CD4-positive, alpha-beta T cell (primary cell): ENCODE data around the gene TFF1. TPM values are rescaled to one million over a fixed set of nuclear protein-coding genes. Genes with fewer than 3 reads are reported as not detected.
A peak's percentile ranks its signal among the peaks of the same experiment; 100 is the strongest.

Experiments
- ATAC-seq: fragments of 200-7000 bp; cut with Tn5 transposase; one replicate; pipeline ENCODE4 v1.10.0; 2022; ENCODE audit warnings: mild to moderate bottlenecking; ENCODE audit not compliant: poor library complexity
- CTCF ChIA-PET: fragments of 350-600 bp; sonication (Branson Sonifier 250); formaldehyde crosslinking; loops from one replicate; lab custom pipeline; 2021; ENCODE audit warnings: antibody characterized with exemption, inconsistent platforms; lab: Charles Lee
- POLR2A ChIA-PET: fragments of 350-600 bp; sonication (Branson Sonifier 250); formaldehyde crosslinking; loops from one replicate; lab custom pipeline; 2021; ENCODE audit warnings: antibody characterized with exemption, inconsistent platforms; lab: Charles Lee
- DNase-seq, 14 experiments: peaks; one replicate each; pipeline ENCODE4 v3.0.0-alpha.2; 2013 to 2020; ENCODE audit warnings: mixed read lengths in 2 of 14
- H3K27ac ChIP-seq, 2 donors: one replicate each; pipeline versions ENCODE4 v1.5.1 to v1.7.0; 2013; ENCODE audit warnings: low read length in 2 of 2, low read depth in 1 of 2, mild to moderate bottlenecking in 1 of 2
- H3K27me3 ChIP-seq, 2 experiments: 1 replicate in 1 of 2; 2 replicates in 1 of 2; pipeline versions ENCODE4 v1.6.1 to v1.7.0; 2013; ENCODE audit warnings: low read length in 2 of 2, control low read depth in 1 of 2, mild to moderate bottlenecking in 1 of 2, moderate library complexity in 1 of 2; ENCODE audit not compliant: insufficient read depth in 2 of 2, control insufficient read depth in 1 of 2
- H3K36me3 ChIP-seq: one replicate; pipeline ENCODE4 v1.6.1; 2013; ENCODE audit warnings: low read length, control low read depth; ENCODE audit not compliant: insufficient read depth
- H3K4me1 ChIP-seq: one replicate; pipeline ENCODE4 v1.6.1; 2013; ENCODE audit warnings: low read length, control low read depth; ENCODE audit not compliant: insufficient read depth
- H3K4me3 ChIP-seq: one replicate; pipeline ENCODE4 v1.5.1; 2013; ENCODE audit warnings: mild to moderate bottlenecking, low read length, moderate library complexity
- H3K9me3 ChIP-seq, 2 experiments: 1 replicate in 1 of 2; 2 replicates in 1 of 2; pipeline versions ENCODE4 v1.6.1 to v1.7.0; 2013; ENCODE audit warnings: low read length in 2 of 2, mild to moderate bottlenecking in 2 of 2, control low read depth in 1 of 2, moderate library complexity in 1 of 2; ENCODE audit not compliant: control insufficient read depth in 1 of 2, insufficient read depth in 1 of 2
- H3K27ac Mint-ChIP-seq: one replicate; pipeline ENCODE4 v1.8.0; 2020; ENCODE audit warnings: mixed read lengths
- H3K27me3 Mint-ChIP-seq: one replicate; pipeline ENCODE4 v1.8.0; 2021; ENCODE audit warnings: mixed read lengths
- H3K36me3 Mint-ChIP-seq: one replicate; pipeline ENCODE4 v1.8.0; 2021; ENCODE audit warnings: low read depth, mixed read lengths
- H3K4me1 Mint-ChIP-seq: one replicate; pipeline ENCODE4 v1.8.0; 2021; ENCODE audit warnings: low read depth, mixed read lengths
- H3K4me3 Mint-ChIP-seq: one replicate; pipeline ENCODE4 v1.8.0; 2020; ENCODE audit warnings: mild to moderate bottlenecking, mixed read lengths
- H3K9me3 Mint-ChIP-seq: one replicate; pipeline ENCODE4 v1.8.0; 2020; ENCODE audit warnings: mixed read lengths
- intact Hi-C, 2 experiments: fragments of 100-400 bp; cut with DNase I in 1 of 2; cut with micrococcal nuclease in 1 of 2; formaldehyde crosslinking; loops; one replicate each; pipeline versions ENCODE4 v1.15.1 to v1.9.0; 2023 to 2025; cut with DNase I, micrococcal nuclease
- total RNA-seq, 174 experiments: library from RNA in 2 of 174; stranded (reverse) in 2 of 174; gene quantifications; one replicate each; pipeline ENCODE4 v1.2.3 and lab custom pipeline; 2021 to 2026
- TF ChIP-seq, protein P1 (sequence below): fragments of 200-600 bp; IDR thresholded peaks from one replicate; pipeline ENCODE4 v1.8.0; 2022; ENCODE audit warnings: antibody characterized with exemption, mild to moderate bottlenecking

Gene TFF1
- total RNA-seq, 2 experiments from 2014 or later: not detected

DNA sequence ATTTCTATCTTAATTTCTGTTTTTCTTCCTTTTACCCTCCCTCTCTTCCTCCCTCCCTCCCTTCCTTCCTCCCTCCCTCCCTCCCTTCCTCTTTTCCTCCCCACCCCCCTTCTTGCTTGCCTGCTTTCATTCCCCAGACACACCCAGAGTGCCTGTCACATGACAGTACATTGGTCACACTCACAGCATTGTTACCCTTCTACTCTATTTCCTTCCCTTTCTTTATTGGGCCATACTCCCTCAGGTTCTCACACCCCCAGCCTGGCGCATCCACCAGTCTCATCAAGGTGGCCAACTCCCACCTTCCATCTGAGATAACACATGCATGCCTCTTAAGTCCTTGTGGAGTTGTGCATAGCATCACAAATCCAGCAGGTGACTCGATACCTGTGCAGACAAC is 18.7 kb upstream of the TFF1 start:
- CTCF ChIA-PET: no interaction called here
- peak overlapping the region; percentile 20 for H3K4me3 Mint-ChIP-seq

DNA sequence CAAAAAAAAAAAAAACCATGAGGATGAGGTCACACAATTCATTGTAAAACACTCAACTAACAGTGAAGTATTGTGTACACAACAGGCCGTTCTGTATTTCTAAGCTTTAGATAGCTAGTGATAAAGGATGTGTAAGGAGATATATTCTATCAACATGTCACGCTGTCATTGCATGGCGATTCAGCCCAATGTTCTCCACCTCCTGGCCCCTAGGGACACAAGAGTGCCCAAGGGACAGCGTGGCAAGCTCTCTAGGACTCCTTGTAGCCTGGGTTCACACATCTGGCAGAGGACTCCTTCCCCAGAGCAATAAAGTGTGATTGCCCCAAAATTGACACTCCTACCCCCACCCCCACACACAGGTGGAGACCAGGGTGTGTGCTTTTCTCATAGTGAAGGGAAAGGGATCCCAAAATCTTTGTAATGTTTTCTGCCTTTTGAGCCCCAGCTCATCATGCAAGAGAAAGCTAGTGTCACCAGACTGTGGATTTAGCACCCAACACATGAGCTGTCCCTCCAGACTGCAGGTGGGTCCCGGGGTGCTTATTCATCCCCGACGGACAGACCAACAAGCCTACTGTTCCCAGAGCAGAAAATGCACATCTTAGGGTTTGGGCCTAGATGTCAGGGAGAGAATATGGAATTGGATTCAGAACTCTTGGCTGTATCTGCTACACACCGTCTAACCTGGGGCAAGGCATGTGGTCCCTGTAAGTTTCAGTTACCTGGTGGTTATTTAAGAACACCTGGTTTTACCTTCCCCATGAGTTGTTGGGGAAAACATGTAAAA is 18.0 kb upstream of the TFF1 start:
- Histone ChIP-seq H3K9me3 (peaks cover 11 to 31% of the 10 kb centered on the region in 2 experiments), H3K27ac (no peak overlapping the region), H3K4me3 (no peak overlapping the region), H3K36me3 (no peaks in the 10 kb centered on the region), H3K27me3 (no peaks in the 10 kb centered on the region), H3K4me1 (peaks cover 25% of the 10 kb centered on the region)
- DNase-seq (no peak), ATAC-seq (no peak)
- no peaks in the 10 kb centered on the region for H3K27me3 Mint-ChIP-seq
- H3K36me3 Mint-ChIP-seq: no peaks in the 10 kb centered on the region
- intact Hi-C loops: no loop called here
- no peak overlapping the region for H3K4me3 Mint-ChIP-seq
- no peak overlapping the region for H3K27ac Mint-ChIP-seq
- H3K4me1 Mint-ChIP-seq: peaks cover 38% of the 10 kb centered on the region
- POLR2A ChIA-PET: interaction anchor here (0.5 kb wide), 1 partner anchor 81 kb away, joined by 3 read pairs; no protein-coding TSS in a partner anchor
- TF ChIP-seq, protein P1, sequence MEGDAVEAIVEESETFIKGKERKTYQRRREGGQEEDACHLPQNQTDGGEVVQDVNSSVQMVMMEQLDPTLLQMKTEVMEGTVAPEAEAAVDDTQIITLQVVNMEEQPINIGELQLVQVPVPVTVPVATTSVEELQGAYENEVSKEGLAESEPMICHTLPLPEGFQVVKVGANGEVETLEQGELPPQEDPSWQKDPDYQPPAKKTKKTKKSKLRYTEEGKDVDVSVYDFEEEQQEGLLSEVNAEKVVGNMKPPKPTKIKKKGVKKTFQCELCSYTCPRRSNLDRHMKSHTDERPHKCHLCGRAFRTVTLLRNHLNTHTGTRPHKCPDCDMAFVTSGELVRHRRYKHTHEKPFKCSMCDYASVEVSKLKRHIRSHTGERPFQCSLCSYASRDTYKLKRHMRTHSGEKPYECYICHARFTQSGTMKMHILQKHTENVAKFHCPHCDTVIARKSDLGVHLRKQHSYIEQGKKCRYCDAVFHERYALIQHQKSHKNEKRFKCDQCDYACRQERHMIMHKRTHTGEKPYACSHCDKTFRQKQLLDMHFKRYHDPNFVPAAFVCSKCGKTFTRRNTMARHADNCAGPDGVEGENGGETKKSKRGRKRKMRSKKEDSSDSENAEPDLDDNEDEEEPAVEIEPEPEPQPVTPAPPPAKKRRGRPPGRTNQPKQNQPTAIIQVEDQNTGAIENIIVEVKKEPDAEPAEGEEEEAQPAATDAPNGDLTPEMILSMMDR: no peak
- CTCF ChIA-PET: no interaction called here
- peaks cover 9% of the 10 kb centered on the region for H3K9me3 Mint-ChIP-seq

More for the DNA sequence above, 18.7 kb upstream of the TFF1 start:
- H3K4me1 Mint-ChIP-seq: peaks cover 45% of the 10 kb centered on the region
- TF ChIP-seq, protein P1: no peak
- no peak for DNase-seq
- Histone ChIP-seq H3K36me3 (no peaks in the 10 kb centered on the region), H3K4me3 (no peak overlapping the region), H3K27ac (no peak overlapping the region), H3K4me1 (peaks cover 32% of the 10 kb centered on the region), H3K9me3 (peaks cover 11 to 31% of the 10 kb centered on the region in 2 experiments), H3K27me3 (no peaks in the 10 kb centered on the region)
- peak overlapping the region; percentile 71 for H3K27ac Mint-ChIP-seq
- POLR2A ChIA-PET: no interaction called here
- no peak for ATAC-seq
- no peaks in the 10 kb centered on the region for H3K27me3 Mint-ChIP-seq
- H3K36me3 Mint-ChIP-seq: no peaks in the 10 kb centered on the region
- intact Hi-C loops: no loop called here
- H3K9me3 Mint-ChIP-seq: peaks cover 9% of the 10 kb centered on the region

DNA sequence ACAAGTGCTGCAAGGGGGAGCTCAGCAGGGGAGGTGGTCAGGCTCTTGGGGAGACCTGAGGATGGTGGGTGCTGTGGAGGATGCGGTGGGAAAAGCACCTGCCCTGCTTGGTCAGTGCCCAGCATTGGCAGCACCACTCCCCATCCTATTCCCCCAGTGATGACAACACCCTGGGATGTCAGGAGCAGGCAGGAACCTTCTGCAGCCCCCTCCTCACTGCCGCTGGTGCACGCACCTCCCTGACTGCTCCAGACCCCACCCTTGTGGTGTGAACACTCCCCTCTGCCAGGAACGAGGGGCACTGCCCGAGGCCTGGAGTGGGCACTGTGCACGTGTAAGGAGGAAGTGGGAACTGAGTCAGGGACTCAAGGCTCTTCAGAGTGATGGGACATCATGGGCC is 17.0 kb upstream of the TFF1 start:
- H3K27me3 Mint-ChIP-seq: no peaks in the 10 kb centered on the region
- DNase-seq (no peak), ATAC-seq (no peak)
- H3K27ac Mint-ChIP-seq: no peak overlapping the region
- peaks cover 31% of the 10 kb centered on the region for H3K4me1 Mint-ChIP-seq
- ChIA-PET POLR2A (interaction anchor here (0.5 to 3.2 kb wide), 3 partner anchors 10 to 42 kb away, joined by 3 to 13 read pairs (median 3); partner anchors contain the start of gene UBASH3A), CTCF (no interaction called here)
- Histone ChIP-seq H3K27ac (no peak overlapping the region), H3K36me3 (no peaks in the 10 kb centered on the region), H3K9me3 (peaks cover 11 to 31% of the 10 kb centered on the region in 2 experiments), H3K27me3 (no peaks in the 10 kb centered on the region), H3K4me1 (peaks cover 15% of the 10 kb centered on the region), H3K4me3 (no peak overlapping the region)
- peaks cover 9% of the 10 kb centered on the region for H3K9me3 Mint-ChIP-seq
- intact Hi-C loops: no loop called here
- TF ChIP-seq, protein P1: no peak
- no peaks in the 10 kb centered on the region for H3K36me3 Mint-ChIP-seq
- H3K4me3 Mint-ChIP-seq: no peak overlapping the region
